OCI-LY1 (cell line): ENCODE data around the gene PERCC1.

Source experiments
- CTCF ChIP-seq: fragments of 200-600 bp; sonication (generic), shearing (Covaris generic); IDR thresholded peaks from 2 replicates; pipeline ENCODE4 v1.5.1; 2017; ENCODE audit warnings: mild to moderate bottlenecking, antibody characterized with exemption, low read length, moderate library complexity, mixed read lengths
- EZH2 ChIP-seq: fragments of 200-600 bp; sonication (generic), shearing (Covaris generic); IDR thresholded peaks from 2 replicates; pipeline ENCODE4 v1.8.0; 2017; ENCODE audit warnings: borderline replicate concordance, mixed run types, mild to moderate bottlenecking, antibody characterized with exemption, low read length, moderate library complexity, mixed read lengths

GRCh38 chr16:1429012-1429411 is 1.9 kb upstream of the PERCC1 start:
- TF ChIP-seq CTCF = no peak
- TF ChIP-seq EZH2 = no peak
